Measurements from ENCODE around the gene SIGLEC8. TPM values are rescaled to one million over a fixed set of nuclear protein-coding genes. Genes with fewer than 3 reads are reported as not detected.
A peak's percentile ranks its signal among the peaks of the same experiment; 100 is the strongest.

Gene SIGLEC8
- total and polyA plus RNA-seq, 2 experiments from 2014 or later, result not detected

DNA sequence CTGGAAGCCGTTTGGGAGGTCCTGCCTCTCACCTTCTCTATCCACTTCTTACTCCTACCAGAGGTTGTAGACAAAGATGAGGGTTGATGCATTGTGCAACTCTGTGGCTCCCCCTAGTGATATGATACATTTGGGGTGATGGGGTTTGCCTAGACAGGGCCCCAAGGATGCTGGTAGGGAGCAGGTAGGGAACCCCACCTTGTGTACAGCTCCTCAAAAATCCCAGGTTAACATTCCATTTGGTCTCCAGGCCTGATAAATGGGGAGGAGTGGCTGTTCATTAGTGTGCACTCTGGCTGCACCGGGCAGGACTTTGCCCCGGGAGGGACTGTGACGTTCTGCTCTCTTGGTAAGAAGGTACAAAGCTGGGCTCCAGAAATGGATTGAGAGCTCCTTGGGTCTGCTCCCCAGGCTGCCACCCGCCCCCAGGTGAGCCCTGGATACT lies 19.2 kb downstream of the SIGLEC8 start:
- no peaks in the 10 kb centered on the region for H3K27me3 ChIP-seq
- H3K9me3 ChIP-seq (ENCODE audit: low read depth), result no peaks in the 10 kb centered on the region
- no peaks in the 10 kb centered on the region for H3K36me3 ChIP-seq
- H3K4me3 ChIP-seq, result no peak overlapping the region
- peak; percentile 6 to 26 for DNase-seq (ENCODE audit: low read depth in 1 of 2, low spot score in 1 of 2)
- TF ChIP-seq, protein P1, sequence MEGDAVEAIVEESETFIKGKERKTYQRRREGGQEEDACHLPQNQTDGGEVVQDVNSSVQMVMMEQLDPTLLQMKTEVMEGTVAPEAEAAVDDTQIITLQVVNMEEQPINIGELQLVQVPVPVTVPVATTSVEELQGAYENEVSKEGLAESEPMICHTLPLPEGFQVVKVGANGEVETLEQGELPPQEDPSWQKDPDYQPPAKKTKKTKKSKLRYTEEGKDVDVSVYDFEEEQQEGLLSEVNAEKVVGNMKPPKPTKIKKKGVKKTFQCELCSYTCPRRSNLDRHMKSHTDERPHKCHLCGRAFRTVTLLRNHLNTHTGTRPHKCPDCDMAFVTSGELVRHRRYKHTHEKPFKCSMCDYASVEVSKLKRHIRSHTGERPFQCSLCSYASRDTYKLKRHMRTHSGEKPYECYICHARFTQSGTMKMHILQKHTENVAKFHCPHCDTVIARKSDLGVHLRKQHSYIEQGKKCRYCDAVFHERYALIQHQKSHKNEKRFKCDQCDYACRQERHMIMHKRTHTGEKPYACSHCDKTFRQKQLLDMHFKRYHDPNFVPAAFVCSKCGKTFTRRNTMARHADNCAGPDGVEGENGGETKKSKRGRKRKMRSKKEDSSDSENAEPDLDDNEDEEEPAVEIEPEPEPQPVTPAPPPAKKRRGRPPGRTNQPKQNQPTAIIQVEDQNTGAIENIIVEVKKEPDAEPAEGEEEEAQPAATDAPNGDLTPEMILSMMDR (IDR thresholded peaks at IDR 0.05; ENCODE audit: low read depth, low read length), result peak; percentile 46
- H3K27ac ChIP-seq, result no peak overlapping the region
- H3K4me1 ChIP-seq (ENCODE audit: low read depth), result no peaks in the 10 kb centered on the region

DNA sequence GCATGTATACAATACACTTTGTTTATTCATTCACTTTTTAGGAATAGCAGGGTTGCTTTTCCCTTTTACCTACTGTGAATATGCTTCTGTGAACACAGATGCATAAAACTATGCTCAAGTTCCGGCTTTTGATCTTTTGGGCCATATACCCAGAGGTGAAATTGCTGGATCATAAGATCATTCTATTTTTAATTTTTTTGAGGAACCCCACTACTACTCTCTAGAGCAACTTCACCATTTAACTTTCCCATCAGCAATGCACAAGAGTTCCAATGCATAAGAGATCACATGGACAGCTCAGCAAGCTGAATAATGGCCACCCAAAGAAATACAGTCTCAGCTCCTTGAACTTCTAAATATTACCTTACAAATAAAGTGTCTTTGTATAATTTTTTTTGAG lies 23.8 kb downstream of the SIGLEC8 start:
- Histone ChIP-seq H3K36me3 (no peaks in the 10 kb centered on the region), H3K9me3 (ENCODE audit: low read depth) (no peaks in the 10 kb centered on the region), H3K4me1 (ENCODE audit: low read depth) (no peaks in the 10 kb centered on the region), H3K4me3 (no peak overlapping the region), H3K27ac (no peak overlapping the region), H3K27me3 (no peaks in the 10 kb centered on the region)
- TF ChIP-seq, protein P1 (IDR thresholded peaks at IDR 0.05; ENCODE audit: low read depth, low read length), result no peak
- no peak for DNase-seq (ENCODE audit: low read depth in 1 of 2, low spot score in 1 of 2)

DNA sequence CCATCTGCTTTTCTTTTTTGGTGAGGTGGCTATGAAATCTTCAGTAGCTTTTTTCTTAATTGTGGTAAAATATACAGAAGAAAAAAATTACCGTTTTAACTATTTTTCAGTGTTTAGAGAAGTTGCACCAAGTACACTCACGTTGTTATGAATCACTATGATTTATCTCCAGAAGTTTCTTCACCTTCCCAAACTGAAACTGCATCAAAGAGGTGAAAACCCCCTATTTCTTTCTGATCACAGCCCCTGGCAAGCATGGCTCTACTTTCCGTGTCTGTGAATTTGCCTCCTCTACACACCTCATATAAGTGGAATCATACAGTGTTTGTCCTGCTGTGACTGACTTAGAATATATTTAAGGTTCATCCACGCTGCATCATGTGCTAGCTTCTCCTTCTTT lies 25.2 kb downstream of the SIGLEC8 start:
- H3K4me1 ChIP-seq (ENCODE audit: low read depth), result no peaks in the 10 kb centered on the region
- no peak for DNase-seq (ENCODE audit: low read depth in 1 of 2, low spot score in 1 of 2)
- H3K9me3 ChIP-seq (ENCODE audit: low read depth), result no peaks in the 10 kb centered on the region
- H3K27ac ChIP-seq, result no peak overlapping the region
- TF ChIP-seq, protein P1 (IDR thresholded peaks at IDR 0.05; ENCODE audit: low read depth, low read length), result no peak
- H3K4me3 ChIP-seq, result no peak overlapping the region
- no peaks in the 10 kb centered on the region for H3K36me3 ChIP-seq
- no peaks in the 10 kb centered on the region for H3K27me3 ChIP-seq

DNA sequence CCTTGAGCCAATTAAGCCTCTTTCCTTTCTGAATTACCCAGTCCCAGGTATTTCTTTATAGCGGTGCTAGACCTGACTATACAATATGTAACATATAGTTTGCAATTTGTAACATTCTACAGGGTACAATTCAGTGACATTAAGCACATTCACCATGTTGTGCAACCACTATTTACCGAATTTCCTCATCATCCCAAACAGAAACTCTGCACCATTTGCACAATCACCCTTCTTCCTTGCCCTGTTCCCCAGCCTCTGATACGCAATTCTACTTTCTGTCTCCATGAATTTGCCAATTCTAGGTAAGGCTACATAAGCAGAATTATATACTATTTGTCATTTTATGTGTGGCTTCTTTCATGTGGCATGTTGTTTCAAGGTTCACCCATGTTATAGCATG lies 27.1 kb downstream of the SIGLEC8 start:
- no peaks in the 10 kb centered on the region for H3K36me3 ChIP-seq
- no peak for DNase-seq (ENCODE audit: low read depth in 1 of 2, low spot score in 1 of 2)
- H3K27me3 ChIP-seq, result no peaks in the 10 kb centered on the region
- H3K4me3 ChIP-seq, result no peak overlapping the region
- H3K9me3 ChIP-seq (ENCODE audit: low read depth), result no peaks in the 10 kb centered on the region
- H3K27ac ChIP-seq, result no peak overlapping the region
- TF ChIP-seq, protein P1 (IDR thresholded peaks at IDR 0.05; ENCODE audit: low read depth, low read length), result no peak
- H3K4me1 ChIP-seq (ENCODE audit: low read depth), result no peaks in the 10 kb centered on the region

DNA sequence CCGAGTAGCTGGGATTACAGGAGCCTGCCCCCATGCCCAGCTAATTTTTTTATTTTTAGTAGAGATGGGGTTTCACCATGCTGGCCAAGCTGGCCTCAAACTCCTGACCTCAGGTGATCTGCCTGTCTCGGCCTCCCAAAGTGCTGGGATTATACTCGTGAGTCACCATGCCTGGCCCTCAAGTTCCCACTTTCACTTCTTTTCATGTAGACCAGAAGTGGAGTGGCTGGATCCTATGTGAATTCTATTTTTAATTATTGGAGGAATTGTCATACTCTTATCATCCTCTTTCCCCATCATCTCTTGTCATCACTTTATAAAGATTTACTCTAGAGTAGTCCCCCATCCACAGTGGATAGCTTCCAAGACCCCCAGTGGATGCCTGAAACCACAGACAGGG lies 28.0 kb downstream of the SIGLEC8 start:
- no peak for DNase-seq (ENCODE audit: low read depth in 1 of 2, low spot score in 1 of 2)
- Histone ChIP-seq H3K27ac (no peak overlapping the region), H3K36me3 (no peaks in the 10 kb centered on the region), H3K4me3 (no peak overlapping the region), H3K27me3 (no peaks in the 10 kb centered on the region), H3K9me3 (ENCODE audit: low read depth) (no peaks in the 10 kb centered on the region), H3K4me1 (ENCODE audit: low read depth) (no peaks in the 10 kb centered on the region)
- TF ChIP-seq, protein P1 (IDR thresholded peaks at IDR 0.05; ENCODE audit: low read depth, low read length), result no peak

DNA sequence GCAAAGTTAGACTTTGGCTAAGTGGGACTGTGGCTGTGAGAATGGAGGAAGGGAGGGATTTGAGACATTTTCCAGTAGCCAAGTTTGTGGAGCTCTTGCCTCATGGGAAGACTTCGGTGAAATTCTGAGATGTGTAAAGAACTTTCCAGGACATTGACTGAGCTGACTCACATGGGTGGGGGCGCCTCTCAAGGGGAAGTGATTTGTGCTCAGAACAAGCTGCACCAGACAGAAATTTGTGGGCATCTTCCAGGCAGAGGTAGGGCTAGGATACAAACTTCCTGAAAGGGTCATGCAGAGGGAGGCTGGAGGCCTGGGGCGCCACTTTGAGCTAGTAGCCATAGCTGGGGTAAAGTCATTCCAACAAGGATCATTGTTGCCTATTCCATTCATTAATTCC lies 31.1 kb downstream of the SIGLEC8 start:
- TF ChIP-seq, protein P1 (IDR thresholded peaks at IDR 0.05; ENCODE audit: low read depth, low read length), result no peak
- no peaks in the 10 kb centered on the region for H3K4me1 ChIP-seq (ENCODE audit: low read depth)
- no peak overlapping the region for H3K27ac ChIP-seq
- H3K4me3 ChIP-seq, result no peak overlapping the region
- H3K27me3 ChIP-seq, result no peaks in the 10 kb centered on the region
- DNase-seq (ENCODE audit: low read depth in 1 of 2, low spot score in 1 of 2), result no peak
- no peaks in the 10 kb centered on the region for H3K9me3 ChIP-seq (ENCODE audit: low read depth)
- no peaks in the 10 kb centered on the region for H3K36me3 ChIP-seq

Data from cardiac muscle cell (in vitro differentiated cells and primary cell).